HG03108 (cell line): ENCODE data around the gene MICU2.

ENCODE experiments used
- ATAC-seq: cut with Tn5 transposase; IDR thresholded peaks from one replicate; pipeline ENCODE4 v1.9.1; 2021; ENCODE audit warnings: moderate library complexity; ENCODE audit not compliant: unreplicated experiment

The MICU2 gene, protein sequence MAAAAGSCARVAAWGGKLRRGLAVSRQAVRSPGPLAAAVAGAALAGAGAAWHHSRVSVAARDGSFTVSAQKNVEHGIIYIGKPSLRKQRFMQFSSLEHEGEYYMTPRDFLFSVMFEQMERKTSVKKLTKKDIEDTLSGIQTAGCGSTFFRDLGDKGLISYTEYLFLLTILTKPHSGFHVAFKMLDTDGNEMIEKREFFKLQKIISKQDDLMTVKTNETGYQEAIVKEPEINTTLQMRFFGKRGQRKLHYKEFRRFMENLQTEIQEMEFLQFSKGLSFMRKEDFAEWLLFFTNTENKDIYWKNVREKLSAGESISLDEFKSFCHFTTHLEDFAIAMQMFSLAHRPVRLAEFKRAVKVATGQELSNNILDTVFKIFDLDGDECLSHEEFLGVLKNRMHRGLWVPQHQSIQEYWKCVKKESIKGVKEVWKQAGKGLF

DNA sequence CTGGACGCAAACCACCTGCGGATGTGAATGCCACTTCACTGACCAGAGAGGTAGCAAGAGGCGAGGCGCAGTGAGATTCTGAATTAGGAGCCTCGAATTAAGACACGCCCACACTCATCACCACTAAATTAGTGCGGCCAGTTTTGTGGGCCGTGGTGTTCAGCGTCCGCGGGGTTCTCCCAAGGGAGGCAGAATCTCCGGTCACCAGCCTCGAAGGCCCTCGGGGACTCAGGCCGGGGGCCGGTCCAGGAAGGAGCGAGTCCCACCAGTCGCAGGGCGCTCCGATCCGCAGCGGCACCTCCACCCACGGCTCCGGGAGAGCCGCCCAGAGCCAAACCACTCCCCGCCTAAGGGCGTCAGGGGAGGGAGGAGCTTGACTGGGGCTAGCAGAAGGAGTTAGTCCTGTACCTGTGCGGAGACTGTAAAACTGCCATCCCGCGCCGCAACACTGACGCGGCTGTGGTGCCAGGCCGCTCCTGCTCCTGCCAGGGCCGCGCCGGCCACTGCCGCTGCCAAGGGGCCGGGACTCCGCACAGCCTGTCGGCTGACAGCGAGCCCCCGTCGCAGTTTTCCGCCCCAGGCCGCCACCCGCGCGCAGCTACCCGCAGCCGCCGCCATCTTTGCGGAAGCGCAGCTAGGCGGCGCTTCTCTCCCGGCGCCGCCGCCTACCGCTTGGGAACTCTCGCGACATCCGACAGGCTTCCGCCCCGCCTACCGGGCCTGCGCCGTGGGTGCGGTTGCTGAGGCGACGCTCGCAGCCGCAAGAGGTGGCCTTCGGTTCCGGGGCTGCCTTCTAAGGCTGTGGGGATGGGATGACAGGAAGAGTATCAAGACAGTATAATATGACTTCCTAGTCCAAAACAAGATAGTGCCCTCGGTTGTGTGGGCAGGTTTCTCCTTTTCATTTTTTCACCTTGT lies at the start of gene MICU2:
Gene MICU2, minus strand, starts transcription at position 640 of the 918 bp plus-strand sequence. Its CDS starts 22 bp downstream, at position 618.
- peak; percentile 94 for ATAC-seq

DNA sequence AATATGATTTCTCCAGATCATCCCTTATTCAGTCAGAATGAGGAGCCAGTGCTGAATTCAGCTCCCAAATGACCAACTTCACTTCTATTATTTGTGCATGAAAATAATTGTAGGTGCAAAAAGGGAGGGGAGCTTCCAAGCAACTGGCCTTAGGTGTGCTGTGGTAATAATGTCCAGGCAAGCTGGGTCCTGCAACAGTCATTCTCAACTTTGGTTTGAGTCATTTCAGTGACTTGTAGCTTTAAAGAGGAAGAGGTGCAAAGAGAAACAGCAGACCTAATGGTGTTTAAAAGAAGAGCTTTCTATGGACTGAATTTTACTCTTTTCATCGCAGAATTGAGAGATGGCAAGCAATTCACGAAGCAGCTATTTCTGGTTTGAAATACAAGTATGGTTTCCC lies 37.7 kb upstream of the MICU2 start:
- ATAC-seq = no peak

DNA sequence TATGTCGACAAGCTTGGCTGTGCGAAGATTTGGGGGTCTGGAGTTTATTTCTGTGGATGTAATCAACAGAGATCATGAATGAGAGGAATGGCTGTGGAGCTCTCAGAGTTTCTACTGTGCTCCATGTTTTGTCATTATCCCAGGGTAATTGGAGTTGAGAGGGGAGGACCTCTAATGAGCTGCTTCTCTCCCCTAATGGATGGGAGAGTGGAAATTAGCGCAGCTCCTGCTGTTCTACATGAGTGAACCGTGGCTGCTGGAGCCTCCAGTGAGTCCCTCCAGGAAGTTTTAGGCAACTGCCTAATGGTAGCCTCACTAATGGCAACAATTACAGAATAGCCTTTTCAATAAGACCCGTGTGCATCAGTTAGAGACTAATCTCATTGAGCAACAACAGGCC lies 35.6 kb upstream of the MICU2 start:
- no peak for ATAC-seq

DNA sequence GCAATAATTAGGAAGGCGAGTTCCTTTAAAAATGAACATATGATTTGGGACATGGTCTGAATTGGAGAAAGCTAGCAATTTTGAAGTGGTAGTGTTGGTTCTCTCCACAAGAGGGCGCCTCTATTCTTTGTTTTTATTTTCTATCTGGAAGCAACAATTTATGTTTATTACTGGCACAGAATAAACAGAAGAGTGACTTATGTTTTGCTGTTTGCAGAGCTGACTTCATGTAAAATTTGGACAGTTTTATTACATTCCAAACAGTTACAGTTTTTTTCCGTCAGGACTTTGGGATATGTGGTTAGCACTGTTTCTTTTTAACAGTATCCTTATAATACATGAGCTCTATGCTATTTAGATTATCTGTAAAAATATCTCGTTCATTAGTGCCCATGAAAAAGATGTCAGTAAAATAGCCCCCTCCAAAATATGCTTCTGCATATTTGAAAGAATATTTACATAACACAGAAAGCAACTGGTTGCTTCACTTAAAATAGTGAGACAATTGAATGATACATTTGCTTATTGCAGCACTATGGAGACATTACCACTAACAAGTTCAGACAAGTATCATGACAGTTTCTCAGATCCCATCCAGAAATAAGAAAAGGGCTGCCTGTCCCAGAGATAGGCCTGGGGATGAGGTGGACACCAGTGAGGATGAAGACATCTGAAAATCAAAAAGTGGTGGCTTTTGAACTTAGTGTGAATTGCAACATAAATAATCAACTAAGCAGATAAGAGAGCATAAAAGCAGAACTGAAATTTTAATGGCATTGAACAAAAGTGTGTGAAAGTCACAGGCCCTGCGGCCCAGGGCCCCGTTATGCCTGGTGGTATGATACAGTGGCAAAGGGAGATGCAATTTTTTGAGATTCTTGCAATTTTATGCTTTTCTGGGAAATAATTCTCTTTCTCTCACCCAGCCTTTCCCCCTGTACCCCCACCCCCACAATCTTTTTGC lies 34.6 kb upstream of the MICU2 start:
- ATAC-seq = no peak

DNA sequence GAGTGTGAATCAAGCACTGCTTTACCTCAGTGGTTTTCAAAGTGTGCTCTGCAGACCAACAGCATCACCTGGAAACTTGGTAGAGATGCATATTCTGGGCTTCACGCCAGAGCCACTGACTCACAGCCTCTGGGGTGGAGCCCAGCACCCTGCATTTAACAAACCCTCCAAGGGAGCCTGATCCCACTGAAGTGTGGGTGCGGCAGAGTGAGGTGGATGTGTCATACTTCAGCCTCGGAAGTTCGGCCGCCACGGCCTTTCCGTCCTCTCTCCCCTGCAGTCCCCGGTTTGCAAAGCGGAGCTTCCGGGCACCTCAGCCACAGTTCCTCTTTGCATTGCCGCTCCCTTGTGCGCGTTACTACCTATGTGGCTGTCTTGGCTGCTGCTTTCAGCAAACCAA lies 33.3 kb upstream of the MICU2 start:
- no peak for ATAC-seq

DNA sequence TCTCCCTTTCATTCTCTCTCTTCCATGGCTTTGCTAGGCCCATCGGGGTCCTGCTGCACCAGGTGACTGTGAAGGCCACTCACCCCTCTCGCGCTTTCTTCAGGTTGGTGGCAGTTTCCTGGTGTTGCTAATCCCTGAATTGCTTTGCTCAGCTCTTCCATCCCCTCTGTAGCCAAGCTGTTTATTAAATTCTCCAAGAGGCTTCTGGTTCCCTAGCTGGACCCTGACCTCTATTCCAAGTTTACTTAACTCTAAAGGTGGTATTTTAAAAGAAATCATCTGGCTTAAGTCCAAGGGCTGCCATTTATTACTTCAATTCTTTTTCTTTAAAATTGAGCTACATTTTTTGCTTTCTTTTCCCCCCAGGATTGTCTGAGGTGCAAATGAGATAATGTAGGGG lies 32.7 kb upstream of the MICU2 start:
- ATAC-seq = no peak

DNA sequence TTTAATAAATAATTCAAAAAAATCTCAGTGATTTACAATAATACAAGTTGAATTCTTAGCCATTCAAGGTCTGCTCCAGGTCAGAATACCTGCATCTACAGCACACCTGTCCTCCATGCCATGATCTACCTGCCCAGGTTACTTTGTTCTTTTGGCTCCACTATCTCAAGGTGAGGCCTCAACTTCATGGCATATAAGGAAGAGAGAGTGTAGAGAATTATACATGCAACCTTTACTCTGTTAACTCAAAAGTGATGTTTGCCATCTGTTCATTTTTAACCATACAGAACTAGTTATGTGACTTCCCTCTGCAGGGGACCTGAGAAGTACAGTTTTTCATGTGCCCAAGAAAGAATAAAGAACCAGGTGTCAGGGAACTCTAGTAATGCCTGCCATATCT lies 28.2 kb upstream of the MICU2 start:
- no peak for ATAC-seq

DNA sequence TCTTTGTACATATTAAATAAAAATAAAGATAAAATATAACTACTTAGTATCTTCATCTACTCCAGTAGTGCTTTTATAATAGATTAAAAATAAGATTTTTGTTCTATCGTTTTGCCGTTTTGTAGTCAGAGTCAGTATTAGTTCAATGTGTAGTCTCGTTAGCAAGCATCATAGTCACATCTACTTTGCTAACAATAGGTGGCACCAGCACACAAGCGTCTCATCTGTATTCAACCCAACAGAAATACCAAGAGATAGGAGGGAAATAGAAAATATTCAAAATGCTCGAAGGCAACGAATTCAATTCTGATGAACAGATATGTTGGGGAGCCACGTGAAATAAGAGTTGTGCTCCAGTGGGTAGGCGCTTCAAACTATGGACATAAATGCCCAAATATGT lies 21.4 kb upstream of the MICU2 start:
- no peak for ATAC-seq

DNA sequence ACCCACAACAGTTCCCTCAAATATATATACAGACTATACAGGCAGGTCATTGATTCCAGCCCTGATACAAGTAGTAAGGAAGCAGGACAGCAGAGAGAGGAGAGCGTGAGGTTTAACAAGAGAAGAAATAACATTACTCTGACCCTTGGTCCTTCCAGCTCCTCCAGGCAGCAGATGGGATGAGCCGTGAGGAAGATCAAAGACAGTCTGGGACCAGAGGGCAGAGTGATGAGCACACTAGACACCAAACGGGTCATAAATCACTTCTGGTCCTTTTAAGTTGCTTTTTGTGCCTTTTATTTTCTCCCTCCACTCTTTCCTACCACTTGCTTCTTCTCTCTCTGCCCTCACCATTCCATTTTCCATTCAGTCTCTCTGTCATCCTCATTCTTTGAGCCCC lies 16.9 kb upstream of the MICU2 start:
- no peak for ATAC-seq

DNA sequence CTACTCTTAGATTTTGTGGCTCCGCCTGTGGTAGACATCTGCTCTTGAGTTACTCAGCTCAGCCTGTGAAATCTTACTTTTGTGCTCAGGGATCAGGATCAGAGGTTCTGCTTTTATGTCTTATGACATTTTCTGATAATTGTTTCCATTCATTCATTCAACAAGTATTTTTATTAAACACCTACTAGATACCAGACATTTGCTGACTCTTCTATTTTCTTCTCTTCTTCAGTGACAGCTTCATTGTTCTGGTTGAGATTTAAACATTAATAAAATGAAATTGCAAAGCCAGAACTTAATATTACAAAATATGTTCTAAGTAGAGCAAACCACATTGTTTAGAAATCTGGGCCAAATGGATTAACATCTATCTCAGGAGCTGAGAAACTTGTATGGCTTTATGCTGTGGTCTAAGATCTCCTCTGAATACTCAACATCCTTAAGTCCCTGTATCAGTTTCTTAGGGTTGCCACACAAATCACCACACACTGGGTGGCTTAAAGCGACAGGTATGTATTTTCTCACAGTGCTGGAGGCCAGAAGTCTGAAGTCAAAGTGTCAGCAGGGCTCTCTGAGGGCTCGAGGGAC lies 15.8 kb upstream of the MICU2 start:
- no peak for ATAC-seq

DNA sequence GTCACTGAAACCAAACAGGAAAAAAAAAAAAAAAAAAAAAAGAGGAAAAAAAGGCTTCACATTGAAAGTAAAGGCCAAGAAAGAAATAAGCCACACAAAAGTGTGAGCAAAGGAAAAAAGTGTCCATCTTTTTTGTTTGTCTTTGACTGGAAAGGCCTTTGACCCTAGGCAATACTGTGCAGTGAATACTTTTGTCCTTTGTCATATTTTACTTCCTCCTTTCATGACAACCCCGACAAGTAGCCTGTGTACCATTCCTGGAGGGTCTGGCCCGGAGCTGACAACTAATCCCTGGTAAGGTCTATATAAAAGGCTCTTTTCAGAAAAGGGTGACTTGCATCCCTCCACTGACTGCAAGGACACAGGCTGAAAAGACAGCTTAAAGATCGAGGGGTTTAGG lies 12.9 kb upstream of the MICU2 start:
- ATAC-seq = no peak

DNA sequence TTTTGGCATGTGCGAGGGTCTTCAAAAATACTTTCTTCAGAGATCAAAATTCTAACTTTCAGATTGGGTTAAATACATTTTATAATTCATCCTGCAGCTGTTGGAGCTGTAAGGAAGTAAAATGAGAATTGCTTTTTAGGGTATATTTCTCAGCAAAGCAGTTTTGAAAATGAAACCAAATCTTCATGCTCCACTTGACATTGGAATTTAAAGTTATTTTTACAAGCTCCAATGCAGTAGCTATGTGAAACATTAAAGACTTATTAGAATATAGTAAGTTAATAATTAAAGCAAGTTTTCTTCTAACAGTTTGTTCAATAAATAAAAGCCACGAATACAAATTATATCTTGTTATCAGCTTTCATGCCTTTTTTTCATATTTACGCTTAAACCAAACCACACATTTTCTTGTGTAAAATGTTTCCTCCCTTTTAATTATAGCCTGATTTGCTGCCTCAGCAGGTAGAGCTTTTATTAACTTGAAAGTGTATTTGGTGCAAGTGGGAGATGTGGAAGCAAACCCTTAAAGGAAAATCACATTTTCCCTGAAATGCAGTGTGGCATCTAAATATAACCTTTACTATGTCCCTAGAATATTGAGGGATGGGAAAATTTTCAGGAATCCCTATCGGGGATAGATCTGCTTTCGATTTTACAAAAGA lies 12.4 kb upstream of the MICU2 start:
- ATAC-seq = no peak

DNA sequence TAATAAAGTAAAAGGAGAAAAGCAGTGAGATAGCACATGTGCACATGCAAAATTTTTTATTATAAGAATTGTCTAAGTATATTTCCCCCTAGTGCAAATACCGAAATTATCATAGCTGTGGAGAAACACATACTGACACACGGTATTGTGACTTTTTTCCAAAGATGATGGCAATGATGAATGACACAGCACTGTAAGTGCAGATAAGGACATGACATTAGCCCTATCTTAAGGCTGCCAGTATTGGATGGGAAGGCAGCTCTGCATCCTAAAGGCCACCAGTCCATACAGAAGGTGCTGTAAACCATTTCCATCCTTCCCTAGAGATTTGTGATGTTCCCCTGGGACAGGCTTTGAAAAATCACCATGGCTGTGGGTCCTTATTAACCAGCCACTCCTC lies 11.5 kb upstream of the MICU2 start:
- ATAC-seq = no peak

DNA sequence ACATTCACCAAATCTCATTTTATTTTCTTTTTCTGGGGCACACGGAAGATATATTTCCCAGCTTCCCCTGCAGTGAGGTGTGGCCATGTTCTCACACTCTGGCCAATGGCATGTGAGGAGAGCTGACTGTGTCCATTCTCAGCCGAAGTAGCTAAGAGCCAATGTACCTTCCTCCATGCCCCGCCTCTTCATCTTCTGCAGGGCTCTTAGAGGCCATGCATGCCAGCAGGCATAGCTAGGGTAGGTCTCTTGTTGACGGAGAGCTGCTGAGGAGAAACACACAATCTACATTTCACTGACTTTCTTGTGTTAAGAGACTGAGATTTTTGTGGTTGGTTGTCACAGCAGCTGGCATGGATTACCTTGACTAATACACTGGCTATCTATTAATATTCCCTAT lies 9.8 kb upstream of the MICU2 start:
- ATAC-seq = no peak

DNA sequence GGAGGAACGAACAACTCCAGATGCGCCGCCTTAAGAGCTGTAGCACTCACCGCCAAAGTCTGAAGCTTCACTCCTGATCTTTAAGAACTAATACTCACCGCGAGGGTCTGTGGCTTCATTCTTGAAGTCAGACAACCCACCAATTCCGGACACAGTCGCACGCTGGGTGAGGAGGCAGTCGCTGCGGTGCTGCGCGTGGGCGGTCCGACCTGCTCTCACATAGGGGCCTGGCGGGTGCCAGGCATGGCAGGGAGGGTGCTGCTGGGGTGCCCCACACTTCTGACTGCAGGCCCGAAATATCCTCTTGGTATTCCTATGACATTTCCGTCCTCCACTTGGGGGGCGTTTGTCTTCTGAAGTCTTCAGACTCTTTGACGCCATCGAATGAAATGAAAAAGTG lies 7.4 kb upstream of the MICU2 start:
- no peak for ATAC-seq

DNA sequence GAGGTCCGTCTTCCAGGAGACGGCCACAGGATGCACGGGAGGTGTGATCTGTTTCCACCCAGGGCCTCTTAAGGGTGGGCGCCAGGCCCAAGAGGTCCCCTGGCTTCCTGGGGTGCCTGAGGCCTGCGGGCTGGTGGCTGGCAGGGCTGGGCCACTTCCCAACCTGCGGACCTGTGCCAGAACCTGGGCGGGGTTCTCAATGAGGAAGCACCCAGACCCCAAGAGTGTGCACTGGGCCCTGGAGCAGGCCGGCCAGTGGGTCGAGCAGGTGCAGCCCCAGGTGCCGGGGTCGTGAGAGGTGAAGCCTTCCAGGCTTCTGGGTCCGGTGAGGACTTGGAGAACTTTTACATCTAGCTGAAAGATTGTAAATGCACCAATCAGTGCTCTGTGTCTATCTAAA lies 6.7 kb upstream of the MICU2 start:
- ATAC-seq = no peak

DNA sequence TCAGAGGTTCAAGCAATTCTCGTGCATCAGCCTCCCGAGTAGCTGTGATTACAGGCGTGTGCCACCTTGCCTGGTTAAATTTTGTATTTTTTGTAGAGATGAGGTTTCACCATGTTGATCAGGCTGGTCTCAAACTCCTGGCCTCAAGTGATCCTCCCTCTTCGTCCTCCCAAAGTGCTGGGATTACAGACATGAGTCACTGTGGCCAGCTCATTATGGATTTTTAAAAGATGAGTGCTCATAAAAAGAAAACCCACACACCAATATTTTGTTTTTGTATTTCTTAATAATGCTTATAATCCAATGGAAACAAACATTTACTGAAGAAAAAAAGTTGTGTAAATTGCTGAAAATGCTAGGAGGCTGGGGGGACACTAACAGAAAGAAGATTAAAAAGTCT lies 5.0 kb upstream of the MICU2 start:
- no peak for ATAC-seq

DNA sequence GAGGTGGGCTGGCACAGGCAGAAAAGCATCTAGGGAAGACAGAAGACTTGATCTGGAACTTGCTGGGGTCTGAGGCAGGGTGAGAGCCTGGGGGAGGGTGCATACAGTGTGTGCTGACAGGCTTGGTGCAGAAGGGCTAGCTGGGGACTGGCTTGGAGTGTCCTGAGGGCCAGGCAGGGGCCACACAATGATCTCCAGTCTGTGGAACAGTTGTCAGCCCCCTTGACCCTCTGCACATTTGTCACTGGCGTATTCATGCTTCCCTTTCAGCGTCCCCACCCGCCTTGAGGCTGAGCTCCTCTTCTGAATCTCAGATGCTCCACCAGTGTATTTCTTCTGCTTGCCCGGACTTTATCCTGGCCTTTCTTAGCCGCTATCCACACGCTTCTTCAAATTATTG lies 2.8 kb upstream of the MICU2 start:
- no peak for ATAC-seq

DNA sequence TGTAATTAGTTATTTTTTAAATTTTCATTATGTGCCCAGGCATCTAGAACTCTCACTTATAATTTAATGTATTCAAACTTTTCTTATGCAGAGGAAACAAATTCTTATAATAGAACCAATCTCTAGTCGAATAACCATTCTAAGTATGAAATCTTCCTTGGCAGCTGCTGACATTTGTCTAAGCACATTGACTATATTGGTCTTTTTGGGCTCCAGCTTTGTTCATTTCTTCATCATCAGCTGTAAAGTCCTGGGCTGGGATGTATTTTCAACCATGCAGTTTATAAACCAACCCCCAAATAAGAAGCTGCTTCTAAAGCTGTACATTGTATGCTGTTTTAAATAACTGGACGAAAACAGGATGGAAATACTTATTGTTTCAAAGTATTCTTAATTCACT lies 2.3 kb upstream of the MICU2 start:
- ATAC-seq = no peak

DNA sequence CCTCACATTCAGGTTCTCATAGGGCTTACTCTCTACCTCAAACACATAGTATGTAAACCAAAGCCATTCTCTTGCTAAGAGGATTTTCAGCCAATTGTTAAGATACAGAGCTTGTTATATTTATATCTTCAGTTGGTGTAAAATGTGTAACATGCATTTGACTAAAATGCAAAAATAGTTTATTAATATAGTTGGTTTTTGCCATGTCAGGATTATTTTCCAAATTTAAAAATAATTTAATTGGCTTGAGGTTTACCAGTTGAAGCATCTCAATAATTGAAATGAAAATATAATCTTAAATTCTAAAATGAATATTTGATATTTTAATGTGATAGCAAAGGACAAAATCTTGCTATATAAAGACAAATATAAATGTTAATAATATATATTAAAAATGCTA lies 7.2 kb downstream of the MICU2 start:
- no peak for ATAC-seq
